GM12873 (cell line): ENCODE results near the gene ARSG.

Experiments
- CTCF ChIP-seq: IDR thresholded peaks from 2 replicates; pipeline ENCODE4 v1.5.1; 2012; ENCODE audit warnings: low read depth, mild to moderate bottlenecking, moderate library complexity, low read length, control low read depth; ENCODE audit not compliant: insufficient read depth; ENCODE audit errors: missing control alignments

ARSG gene

GRCh38 chr17:68320311-68320865, 29.1 kb downstream of the ARSG start:
- TF ChIP-seq CTCF = no peak

GRCh38 chr17:68320943-68321555, 29.8 kb downstream of the ARSG start:
- no peak for TF ChIP-seq CTCF

GRCh38 chr17:68321556-68321954, 30.3 kb downstream of the ARSG start:
- no peak for TF ChIP-seq CTCF

GRCh38 chr17:68322630-68323029, 31.3 kb downstream of the ARSG start:
- TF ChIP-seq CTCF = no peak

- no peak for TF ChIP-seq CTCF
Observed at GRCh38 chr17:68324114-68324513, 32.8 kb downstream of the ARSG start.

GRCh38 chr17:68324654-68325336, 33.5 kb downstream of the ARSG start:
- TF ChIP-seq CTCF = no peak

GRCh38 chr17:68325961-68326360, 34.7 kb downstream of the ARSG start:
- TF ChIP-seq CTCF = no peak
